Ovary (tissue), 3 donors: ENCODE measurements around the gene SARM1.

Experiments used
- CTCF ChIP-seq, 3 donors: fragments of 450-650 bp in 2 of 3; fragments of 200-600 bp in 1 of 3; IDR thresholded peaks; one replicate each; pipeline versions ENCODE4 v1.5.1 to v1.8.0; 2016 to 2022; ENCODE audit warnings: antibody characterized with exemption in 3 of 3, mild to moderate bottlenecking in 1 of 3
- EP300 ChIP-seq: sonication (generic); formaldehyde crosslinking; IDR thresholded peaks from one replicate; pipeline ENCODE4 v1.6.1; 2017; ENCODE audit warnings: antibody characterized with exemption
- POLR2A ChIP-seq: fragments of 450-650 bp; IDR thresholded peaks from one replicate; pipeline ENCODE4 v1.6.1; 2017; ENCODE audit warnings: antibody characterized with exemption, mild to moderate bottlenecking, moderate library complexity
- donor health status: DM: no; HTN: no; CAD: no.

- no peak for TF ChIP-seq POLR2A
- TF ChIP-seq CTCF (IDR thresholded peaks at IDR 0.05) = no peak
- no peak for TF ChIP-seq EP300
Observed at GRCh38 chr17:28342313-28342712, 29.2 kb upstream of the SARM1 start.
